NCI-H2029 treated with DMSO at 0.1 percent for 48 hours (cell line): ENCODE data around the gene TEX30.

Experiments
- DNase-seq: peaks from one replicate; lab custom pipeline; 2025; lab: John Stamatoyannopoulos, UW

The TEX30 gene

GRCh38 chr13:102779436-102780159 lies 6.0 kb upstream of the TEX30 start:
- no peak for DNase-seq

- no peak for DNase-seq
Observed at GRCh38 chr13:102777736-102778135, 4.2 kb upstream of the TEX30 start.

GRCh38 chr13:102776271-102776670 lies 2.7 kb upstream of the TEX30 start:
- no peak for DNase-seq

GRCh38 chr13:102774591-102775520 lies 1.3 kb upstream of the TEX30 start:
- no peak for DNase-seq

GRCh38 chr13:102774214-102774568 lies 605 bp upstream of the TEX30 start:
- DNase-seq, result no peak

GRCh38 chr13:102772042-102772425 lies 1.6 kb downstream of the TEX30 start:
- no peak for DNase-seq

GRCh38 chr13:102771298-102772041 lies 2.1 kb downstream of the TEX30 start:
- DNase-seq, result no peak

- DNase-seq, result no peak
Observed at GRCh38 chr13:102770435-102770834, 3.2 kb downstream of the TEX30 start.

- DNase-seq, result no peak
Observed at GRCh38 chr13:102769679-102770078, 3.9 kb downstream of the TEX30 start.

GRCh38 chr13:102768909-102769308 lies 4.7 kb downstream of the TEX30 start:
- DNase-seq, result no peak

- DNase-seq, result no peak
Observed at GRCh38 chr13:102763741-102764140, 9.8 kb downstream of the TEX30 start.

GRCh38 chr13:102761071-102761470 lies 12.5 kb downstream of the TEX30 start:
- no peak for DNase-seq

GRCh38 chr13:102758842-102759241 lies 14.7 kb downstream of the TEX30 start:
- DNase-seq, result no peak

- no peak for DNase-seq
Observed at GRCh38 chr13:102757006-102757405, 16.6 kb downstream of the TEX30 start.

GRCh38 chr13:102751886-102752285 lies 21.7 kb downstream of the TEX30 start:
- no peak for DNase-seq

- no peak for DNase-seq
Observed at GRCh38 chr13:102742506-102742905, 31.1 kb downstream of the TEX30 start.

- DNase-seq, result no peak
Observed at GRCh38 chr13:102742101-102742500, 31.5 kb downstream of the TEX30 start.

- no peak for DNase-seq
Observed at GRCh38 chr13:102729560-102730270, 43.9 kb downstream of the TEX30 start.

GRCh38 chr13:102726430-102726829 lies 47.2 kb downstream of the TEX30 start:
- DNase-seq, result no peak

- no peak for DNase-seq
Observed at GRCh38 chr13:102724923-102725322, 48.7 kb downstream of the TEX30 start.

GRCh38 chr13:102721800-102722231 lies 51.8 kb downstream of the TEX30 start:
- DNase-seq, result no peak

- no peak for DNase-seq
Observed at GRCh38 chr13:102718746-102719145, 54.8 kb downstream of the TEX30 start.
